Measurements from ENCODE around the gene B4GALT2. TPM values are rescaled to one million over a fixed set of nuclear protein-coding genes. Genes with fewer than 3 reads are reported as not detected.
A peak's percentile ranks its signal among the peaks of the same experiment; 100 is the strongest.

The B4GALT2 gene
- total and polyA plus RNA-seq, 9 of the 15 experiments (the other 6 are each of a cell fraction or from before 2014, with no cell fraction given), result 1.3 to 86.8 (median 43.8) TPM

GRCh38 chr1:43979528-43980254, 681 bp downstream of the B4GALT2 start (continued):
- peak; percentile 89 for TF ChIP-seq MYC (IDR thresholded peaks at IDR 0.05; ENCODE audit: low read depth, low read length)
- TF ChIP-seq MYC (CRISPR knock-in tag; IDR thresholded peaks at IDR 0.05; ENCODE audit: borderline replicate concordance, low read depth), result 0 out of 2 replicates have a peak, but pooled peaks have one; percentile 36
- TF ChIP-seq SPI1 (IDR thresholded peaks at IDR 0.05; ENCODE audit: borderline replicate concordance, low read depth, low read length), result no peak
- TF ChIP-seq SRF (CRISPR knock-in tag; IDR thresholded peaks at IDR 0.05), result no peak
- no peak for TF ChIP-seq ZNF239 (CRISPR knock-in tag; IDR thresholded peaks at IDR 0.05)
- TF ChIP-seq, protein P1, sequence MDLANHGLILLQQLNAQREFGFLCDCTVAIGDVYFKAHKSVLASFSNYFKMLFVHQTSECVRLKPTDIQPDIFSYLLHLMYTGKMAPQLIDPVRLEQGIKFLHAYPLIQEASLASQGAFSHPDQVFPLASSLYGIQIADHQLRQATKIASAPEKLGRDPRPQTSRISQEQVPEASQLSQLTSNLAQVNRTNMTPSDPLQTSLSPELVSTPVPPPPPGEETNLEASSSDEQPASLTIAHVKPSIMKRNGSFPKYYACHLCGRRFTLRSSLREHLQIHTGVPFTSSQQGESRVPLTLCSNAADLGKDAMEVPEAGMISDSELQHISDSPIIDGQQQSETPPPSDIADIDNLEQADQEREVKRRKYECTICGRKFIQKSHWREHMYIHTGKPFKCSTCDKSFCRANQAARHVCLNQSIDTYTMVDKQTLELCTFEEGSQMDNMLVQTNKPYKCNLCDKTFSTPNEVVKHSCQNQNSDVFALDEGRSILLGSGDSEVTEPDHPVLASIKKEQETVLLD (IDR thresholded peaks at IDR 0.05), result peak; percentile 62
- no peak for TF ChIP-seq ADNP (tag; IDR thresholded peaks at IDR 0.05)
- no peak for TF ChIP-seq GATAD2A (IDR thresholded peaks at IDR 0.05)
- TF ChIP-seq DDX20 (tag; IDR thresholded peaks at IDR 0.05; ENCODE audit: low read depth), result no peak
- TF ChIP-seq POLR3A (IDR thresholded peaks at IDR 0.05; ENCODE audit: borderline replicate concordance, extremely low read depth, insufficient read depth, insufficient read length), result no peak
- TF ChIP-seq, protein P2, sequence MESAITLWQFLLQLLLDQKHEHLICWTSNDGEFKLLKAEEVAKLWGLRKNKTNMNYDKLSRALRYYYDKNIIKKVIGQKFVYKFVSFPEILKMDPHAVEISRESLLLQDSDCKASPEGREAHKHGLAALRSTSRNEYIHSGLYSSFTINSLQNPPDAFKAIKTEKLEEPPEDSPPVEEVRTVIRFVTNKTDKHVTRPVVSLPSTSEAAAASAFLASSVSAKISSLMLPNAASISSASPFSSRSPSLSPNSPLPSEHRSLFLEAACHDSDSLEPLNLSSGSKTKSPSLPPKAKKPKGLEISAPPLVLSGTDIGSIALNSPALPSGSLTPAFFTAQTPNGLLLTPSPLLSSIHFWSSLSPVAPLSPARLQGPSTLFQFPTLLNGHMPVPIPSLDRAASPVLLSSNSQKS (CRISPR knock-in tag; IDR thresholded peaks at IDR 0.05), result no peak
- TF ChIP-seq NCOA6 (IDR thresholded peaks at IDR 0.05), result no peak
- TF ChIP-seq POLR2G (IDR thresholded peaks at IDR 0.05; ENCODE audit: low read depth, low read length), result 0 out of 2 replicates have a peak, but pooled peaks have one; percentile 13
- TF ChIP-seq, protein P3, sequence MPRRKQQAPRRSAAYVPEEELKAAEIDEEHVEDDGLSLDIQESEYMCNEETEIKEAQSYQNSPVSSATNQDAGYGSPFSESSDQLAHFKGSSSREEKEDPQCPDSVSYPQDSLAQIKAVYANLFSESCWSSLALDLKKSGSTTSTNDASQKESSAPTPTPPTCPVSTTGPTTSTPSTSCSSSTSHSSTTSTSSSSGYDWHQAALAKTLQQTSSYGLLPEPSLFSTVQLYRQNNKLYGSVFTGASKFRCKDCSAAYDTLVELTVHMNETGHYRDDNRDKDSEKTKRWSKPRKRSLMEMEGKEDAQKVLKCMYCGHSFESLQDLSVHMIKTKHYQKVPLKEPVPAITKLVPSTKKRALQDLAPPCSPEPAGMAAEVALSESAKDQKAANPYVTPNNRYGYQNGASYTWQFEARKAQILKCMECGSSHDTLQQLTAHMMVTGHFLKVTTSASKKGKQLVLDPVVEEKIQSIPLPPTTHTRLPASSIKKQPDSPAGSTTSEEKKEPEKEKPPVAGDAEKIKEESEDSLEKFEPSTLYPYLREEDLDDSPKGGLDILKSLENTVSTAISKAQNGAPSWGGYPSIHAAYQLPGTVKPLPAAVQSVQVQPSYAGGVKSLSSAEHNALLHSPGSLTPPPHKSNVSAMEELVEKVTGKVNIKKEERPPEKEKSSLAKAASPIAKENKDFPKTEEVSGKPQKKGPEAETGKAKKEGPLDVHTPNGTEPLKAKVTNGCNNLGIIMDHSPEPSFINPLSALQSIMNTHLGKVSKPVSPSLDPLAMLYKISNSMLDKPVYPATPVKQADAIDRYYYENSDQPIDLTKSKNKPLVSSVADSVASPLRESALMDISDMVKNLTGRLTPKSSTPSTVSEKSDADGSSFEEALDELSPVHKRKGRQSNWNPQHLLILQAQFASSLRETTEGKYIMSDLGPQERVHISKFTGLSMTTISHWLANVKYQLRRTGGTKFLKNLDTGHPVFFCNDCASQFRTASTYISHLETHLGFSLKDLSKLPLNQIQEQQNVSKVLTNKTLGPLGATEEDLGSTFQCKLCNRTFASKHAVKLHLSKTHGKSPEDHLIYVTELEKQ (CRISPR knock-in tag; IDR thresholded peaks at IDR 0.05), result no peak
- TF ChIP-seq TAF9B (IDR thresholded peaks at IDR 0.05; ENCODE audit: partially characterized antibody), result no peak
- TF ChIP-seq, protein P4, sequence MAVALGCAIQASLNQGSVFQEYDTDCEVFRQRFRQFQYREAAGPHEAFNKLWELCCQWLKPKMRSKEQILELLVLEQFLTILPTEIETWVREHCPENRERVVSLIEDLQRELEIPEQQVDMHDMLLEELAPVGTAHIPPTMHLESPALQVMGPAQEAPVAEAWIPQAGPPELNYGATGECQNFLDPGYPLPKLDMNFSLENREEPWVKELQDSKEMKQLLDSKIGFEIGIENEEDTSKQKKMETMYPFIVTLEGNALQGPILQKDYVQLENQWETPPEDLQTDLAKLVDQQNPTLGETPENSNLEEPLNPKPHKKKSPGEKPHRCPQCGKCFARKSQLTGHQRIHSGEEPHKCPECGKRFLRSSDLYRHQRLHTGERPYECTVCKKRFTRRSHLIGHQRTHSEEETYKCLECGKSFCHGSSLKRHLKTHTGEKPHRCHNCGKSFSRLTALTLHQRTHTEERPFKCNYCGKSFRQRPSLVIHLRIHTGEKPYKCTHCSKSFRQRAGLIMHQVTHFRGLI (CRISPR knock-in tag; IDR thresholded peaks at IDR 0.05), result no peak
- TF ChIP-seq SMAD2 (IDR thresholded peaks at IDR 0.05; ENCODE audit: low read depth, low read length), result no peak
- TF ChIP-seq TFE3 (CRISPR knock-in tag; IDR thresholded peaks at IDR 0.05), result no peak

All from K562 (cell line).